Epithelial cell of proximal tubule (primary cell): ENCODE data around the gene DGLUCY. TPM values are rescaled to one million over a fixed set of nuclear protein-coding genes. Genes with fewer than 3 reads are reported as not detected.

Experiments
- DNase-seq: peaks from one replicate; pipeline ENCODE4 v3.0.0-alpha.2; 2011; ENCODE audit warnings: low read depth
- H3K4me3 ChIP-seq: 2 replicates; pipeline ENCODE4 v1.5.1; 2011; ENCODE audit warnings: low read depth, mild to moderate bottlenecking, low read length
- CTCF ChIP-seq: conservative IDR thresholded peaks from 2 replicates; pipeline ENCODE4 v1.5.1; 2012; ENCODE audit warnings: low read depth, mild to moderate bottlenecking, low read length
- total RNA-seq: library from RNA; depleted of rRNA; stranded (reverse); fragments of >200 nt; gene quantifications from 2 replicates; pipeline ENCODE4 v1.2.3, GENCODE V29; 2015

DGLUCY gene
- total RNA-seq, 1 donor from 2014 or later = 21.6 TPM

- no peak for DNase-seq
- no peak for TF ChIP-seq CTCF
- no peak overlapping the region for H3K4me3 ChIP-seq
Observed at GRCh38 chr14:91232603-91233002, 118.7 kb downstream of the DGLUCY start.

GRCh38 chr14:91233936-91234790 lies 120.3 kb downstream of the DGLUCY start:
- no peak for TF ChIP-seq CTCF
- H3K4me3 ChIP-seq = no peak overlapping the region
- DNase-seq = no peak

GRCh38 chr14:91234791-91235114 lies 120.9 kb downstream of the DGLUCY start:
- no peak overlapping the region for H3K4me3 ChIP-seq
- DNase-seq = no peak
- no peak for TF ChIP-seq CTCF

- no peak for TF ChIP-seq CTCF
- no peak overlapping the region for H3K4me3 ChIP-seq
- DNase-seq = no peak
Observed at GRCh38 chr14:91235841-91236240, 122.0 kb downstream of the DGLUCY start.

- H3K4me3 ChIP-seq = no peak overlapping the region
- no peak for DNase-seq
- no peak for TF ChIP-seq CTCF
Observed at GRCh38 chr14:91237219-91237618, 123.3 kb downstream of the DGLUCY start.

- no peak overlapping the region for H3K4me3 ChIP-seq
- no peak for TF ChIP-seq CTCF
- DNase-seq = no peak
Observed at GRCh38 chr14:91238085-91238484, 124.2 kb downstream of the DGLUCY start.

GRCh38 chr14:91238661-91239060 lies 124.8 kb downstream of the DGLUCY start:
- DNase-seq = no peak
- no peak for TF ChIP-seq CTCF
- no peak overlapping the region for H3K4me3 ChIP-seq
